Stimulated activated CD4-positive, alpha-beta T cell treated with anti-CD3 and anti-CD28 coated beads, Interleukin-1b, Interleukin-23, amount 100 ng/mL, for 48 hours (primary cell): ENCODE measurements around the gene C2CD2L.
A peak's percentile ranks its signal among the peaks of the same experiment; 100 is the strongest.
"Not testable (repeated sequence)": the region's sequence is repeated elsewhere in the genome, so short reads cannot be mapped to it uniquely, and the experiment has no call there.

Source experiments
- DNase-seq: peaks from one replicate; pipeline ENCODE4 v3.0.0-alpha.2; 2020

Gene C2CD2L

GRCh38 chr11:119116235-119116594 lies 9.1 kb downstream of the C2CD2L start:
- DNase-seq = no peak

- DNase-seq = no peak
Measured at GRCh38 chr11:119116601-119117000, 9.5 kb downstream of the C2CD2L start.

- no peak for DNase-seq
Measured at GRCh38 chr11:119117004-119117706, 10.0 kb downstream of the C2CD2L start.

GRCh38 chr11:119118227-119118626 lies 11.1 kb downstream of the C2CD2L start:
- no peak for DNase-seq

- DNase-seq = no peak
Measured at GRCh38 chr11:119118946-119119345, 11.8 kb downstream of the C2CD2L start.

GRCh38 chr11:119120639-119121007 lies 13.5 kb downstream of the C2CD2L start:
- no peak for DNase-seq

GRCh38 chr11:119121008-119121810 lies 14.1 kb downstream of the C2CD2L start, which contains the start of gene HINFP:
TSS of gene HINFP (plus strand) at chr11:119121580. CDS start at chr11:119126945, 5,365 bp downstream.
- DNase-seq = peak; percentile 100

GRCh38 chr11:119121811-119122124 lies 14.6 kb downstream of the C2CD2L start:
- DNase-seq = no peak

GRCh38 chr11:119125821-119126220 lies 18.7 kb downstream of the C2CD2L start:
- DNase-seq = no peak

GRCh38 chr11:119126675-119127268 lies 19.6 kb downstream of the C2CD2L start:
- DNase-seq = no peak

- no peak for DNase-seq
Measured at GRCh38 chr11:119130662-119131061, 23.5 kb downstream of the C2CD2L start.

- DNase-seq = no peak
Measured at GRCh38 chr11:119134389-119134978, 27.3 kb downstream of the C2CD2L start.

- DNase-seq = not testable (repeated sequence)
Measured at GRCh38 chr11:119139276-119139675, 32.1 kb downstream of the C2CD2L start.

GRCh38 chr11:119144825-119145486 lies 37.8 kb downstream of the C2CD2L start:
- DNase-seq = peak; percentile 32

- DNase-seq = no peak
Measured at GRCh38 chr11:119145551-119145950, 38.4 kb downstream of the C2CD2L start.

GRCh38 chr11:119147604-119148333 lies 40.6 kb downstream of the C2CD2L start:
- DNase-seq = no peak

- no peak for DNase-seq
Measured at GRCh38 chr11:119148720-119149017, 41.5 kb downstream of the C2CD2L start.

GRCh38 chr11:119149018-119149785 lies 42.1 kb downstream of the C2CD2L start, which contains the start of gene ABCG4:
TSS of gene ABCG4 (plus strand) at chr11:119149052. CDS start at chr11:119149966, 914 bp downstream.
- no peak for DNase-seq

- no peak for DNase-seq
Measured at GRCh38 chr11:119149786-119150275, 42.7 kb downstream of the C2CD2L start.

GRCh38 chr11:119152043-119152442 lies 44.9 kb downstream of the C2CD2L start:
- DNase-seq = no peak

- DNase-seq = no peak
Measured at GRCh38 chr11:119152604-119153003, 45.5 kb downstream of the C2CD2L start.
